ENCODE results near the gene CA9. TPM values are rescaled to one million over a fixed set of nuclear protein-coding genes. Genes with fewer than 3 reads are reported as not detected.

Gene CA9
- total and polyA plus RNA-seq, 12 donors, result 0.20 to 13.2 (median 0.62) TPM; not detected in 6

GRCh38 chr9:35714579-35715252, 41.0 kb downstream of the CA9 start:
- WGBS, 2 donors, result 93 to 97% methylated on average over 13 of the region's 13 CpGs
- ATAC-seq, result no peak

GRCh38 chr9:35716230-35716629, 42.5 kb downstream of the CA9 start:
- WGBS, 2 donors, result 92% methylated on average over 4 of the region's 4 CpGs
- Histone ChIP-seq H3K9me3 (no peaks in the 10 kb centered on the region), H3K4me3 (no peak overlapping the region), H3K36me3 (peaks cover 18 to 100% (median 100%) of the 10 kb centered on the region in 9 donors), H3K27me3 (no peaks in the 10 kb centered on the region), H3K27ac (no peak overlapping the region), H3K4me1 (no peaks in the 10 kb centered on the region)
- TF ChIP-seq CTCF (IDR thresholded peaks at IDR 0.05), result no peak
- DNase-seq (no peak), ATAC-seq (peak in 1 of 8 donors; percentile 14)
- intact Hi-C loops (cut with DNase I), result no loop called here

More at GRCh38 chr9:35714579-35715252, 41.0 kb downstream of the CA9 start:
- Histone ChIP-seq H3K4me1 (no peaks in the 10 kb centered on the region), H3K9me3 (no peaks in the 10 kb centered on the region), H3K27me3 (no peaks in the 10 kb centered on the region), H3K27ac (no peak overlapping the region), H3K36me3 (peaks cover 10 to 100% (median 98%) of the 10 kb centered on the region in 9 donors), H3K4me3 (no peak overlapping the region)
- intact Hi-C loops (cut with DNase I), result loop anchor here in 1 of 10 donors (5.0 kb wide), 1 partner anchor 1692 kb away; no protein-coding TSS in a partner anchor
- TF ChIP-seq CTCF (IDR thresholded peaks at IDR 0.05), result no peak
- DNase-seq, result no peak

GRCh38 chr9:35717132-35717870, 43.6 kb downstream of the CA9 start:
- Histone ChIP-seq H3K4me1 (no peaks in the 10 kb centered on the region), H3K4me3 (no peak overlapping the region), H3K36me3 (peaks cover 26 to 100% (median 100%) of the 10 kb centered on the region in 9 donors), H3K27ac (no peak overlapping the region), H3K9me3 (no peaks in the 10 kb centered on the region), H3K27me3 (no peaks in the 10 kb centered on the region)
- no peak for ATAC-seq
- 91 to 94% methylated on average over 14 of the region's 14 CpGs for WGBS, 2 donors
- intact Hi-C loops (cut with DNase I), result no loop called here
- no peak for TF ChIP-seq CTCF (IDR thresholded peaks at IDR 0.05)
- no peak for DNase-seq

GRCh38 chr9:35718721-35719511, 45.2 kb downstream of the CA9 start:
- intact Hi-C loops (cut with DNase I), result no loop called here
- Histone ChIP-seq H3K36me3 (peaks cover 25 to 100% (median 98%) of the 10 kb centered on the region in 9 donors), H3K9me3 (no peaks in the 10 kb centered on the region), H3K4me1 (no peaks in the 10 kb centered on the region), H3K4me3 (no peak overlapping the region), H3K27ac (no peak overlapping the region), H3K27me3 (no peaks in the 10 kb centered on the region)
- no peak for TF ChIP-seq CTCF (IDR thresholded peaks at IDR 0.05)
- DNase-seq (no peak), ATAC-seq (peak in 2 of 8 donors; percentile 6 to 12)
- 91 to 92% methylated on average over 15 of the region's 15 CpGs for WGBS, 2 donors

Measured in heart right ventricle (tissue), 16 donors.